Esophagus squamous epithelium (tissue), 4 donors: ENCODE results near the gene TM2D3.

Source experiments
- CTCF ChIP-seq, 6 experiments: fragments of 450-650 bp in 4 of 6; fragments of 200-600 bp in 2 of 6; sonication (generic) in 2 of 6; IDR thresholded peaks; one replicate each; pipeline ENCODE4 v1.5.1; 2016 to 2019; ENCODE audit warnings: antibody characterized with exemption in 6 of 6, mild to moderate bottlenecking in 4 of 6, moderate library complexity in 4 of 6
- POLR2A ChIP-seq, 4 donors: fragments of 450-650 bp; IDR thresholded peaks; one replicate each; pipeline ENCODE4 v1.6.1; 2017; ENCODE audit warnings: antibody characterized with exemption in 4 of 4, mild to moderate bottlenecking in 4 of 4, moderate library complexity in 3 of 4

- TF ChIP-seq CTCF (IDR thresholded peaks at IDR 0.05) = no peak
- no peak for TF ChIP-seq POLR2A (IDR thresholded peaks at IDR 0.05)
Observed at GRCh38 chr15:101625184-101625583, 27.0 kb downstream of the TM2D3 start.
